ENCODE data around the gene EPHX1.
"Not testable (repeated sequence)": the region's sequence is repeated elsewhere in the genome, so short reads cannot be mapped to it uniquely, and the experiment has no call there.

EPHX1 gene

DNA sequence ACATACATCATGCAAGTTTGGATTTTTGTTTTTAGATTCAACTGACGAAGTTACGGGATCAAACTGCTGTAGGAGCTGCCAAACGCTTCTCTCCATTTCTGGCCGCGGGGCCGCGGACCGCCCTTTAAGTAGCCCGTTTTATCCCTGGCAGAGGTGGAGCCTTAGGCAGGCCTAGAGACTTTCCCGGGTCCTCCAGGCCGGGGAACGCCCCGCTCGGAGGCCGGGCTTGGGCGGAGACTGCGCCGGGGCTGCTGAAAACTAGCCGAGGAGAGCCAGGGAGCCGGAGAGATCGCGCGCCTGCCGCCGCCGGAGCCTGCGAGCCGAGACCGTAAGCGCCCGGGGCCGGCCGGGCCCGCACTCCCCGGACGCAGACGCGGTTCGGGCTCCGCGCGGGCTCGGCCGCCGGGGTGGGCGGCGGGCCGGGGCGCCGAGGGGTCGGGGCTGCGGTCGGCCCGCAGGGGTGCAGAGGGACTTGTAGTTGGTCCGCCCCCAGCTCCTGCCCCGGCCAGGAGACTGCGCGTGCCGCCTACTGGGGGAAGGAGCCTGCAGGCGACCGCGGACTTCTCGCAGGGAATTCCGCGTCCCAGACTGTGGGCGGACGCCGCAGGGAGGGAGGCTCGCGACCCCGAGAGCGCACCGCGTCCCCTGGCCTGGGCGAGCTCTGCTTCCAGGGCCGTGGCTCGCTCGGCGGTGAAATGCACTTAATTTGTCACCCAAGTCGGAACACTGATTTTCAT lies at the start of gene EPHX1:
Gene EPHX1 (plus strand): TSS at position 283 of the 737 bp plus-strand sequence. CDS start 18,606 bp downstream, outside the sequence.
- DNase-seq (ENCODE audit: extremely low read depth in 1 of 2, low read depth in 1 of 2): peak; percentile 60 to 63

DNA sequence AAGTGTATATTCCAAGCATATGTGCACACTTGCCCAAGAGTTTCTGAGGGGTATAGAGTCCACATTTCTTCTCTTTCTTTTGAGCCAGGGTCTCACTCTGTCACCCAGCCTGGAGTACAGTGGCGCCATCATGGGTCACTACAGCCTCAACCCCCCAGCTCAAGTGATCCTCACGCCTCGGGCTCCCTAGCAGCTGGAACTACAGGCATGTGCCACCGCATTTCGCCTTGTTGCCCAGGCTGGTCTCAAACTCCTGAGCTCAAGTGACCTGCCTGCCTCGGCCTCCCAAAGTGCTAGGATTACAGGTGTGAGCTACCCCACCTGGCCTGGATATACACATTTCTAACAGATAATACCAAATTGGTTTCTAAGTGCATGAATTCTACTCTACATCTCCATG lies 49.4 kb upstream of the EPHX1 start:
- no peak for DNase-seq (ENCODE audit: extremely low read depth in 1 of 2, low read depth in 1 of 2)

DNA sequence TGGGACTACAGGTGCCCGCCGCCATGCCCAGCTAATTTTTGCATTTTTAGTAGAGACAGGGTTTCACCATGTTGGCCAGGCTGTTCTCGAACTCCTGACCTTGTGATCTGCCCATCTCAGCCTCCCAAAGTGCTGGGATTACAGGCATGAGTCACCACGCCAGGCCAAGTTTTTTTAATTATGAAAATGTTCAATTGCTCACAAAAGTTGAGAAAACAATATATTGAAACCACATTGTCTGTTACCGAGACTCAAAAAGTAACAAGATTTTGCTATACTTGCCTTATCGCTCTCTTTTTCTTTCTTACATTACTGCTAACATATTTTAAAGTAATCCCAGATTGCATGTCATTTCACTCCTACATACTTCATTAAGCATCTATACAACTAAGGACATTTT lies 48.5 kb upstream of the EPHX1 start:
- DNase-seq (ENCODE audit: extremely low read depth in 1 of 2, low read depth in 1 of 2): not testable (repeated sequence)

DNA sequence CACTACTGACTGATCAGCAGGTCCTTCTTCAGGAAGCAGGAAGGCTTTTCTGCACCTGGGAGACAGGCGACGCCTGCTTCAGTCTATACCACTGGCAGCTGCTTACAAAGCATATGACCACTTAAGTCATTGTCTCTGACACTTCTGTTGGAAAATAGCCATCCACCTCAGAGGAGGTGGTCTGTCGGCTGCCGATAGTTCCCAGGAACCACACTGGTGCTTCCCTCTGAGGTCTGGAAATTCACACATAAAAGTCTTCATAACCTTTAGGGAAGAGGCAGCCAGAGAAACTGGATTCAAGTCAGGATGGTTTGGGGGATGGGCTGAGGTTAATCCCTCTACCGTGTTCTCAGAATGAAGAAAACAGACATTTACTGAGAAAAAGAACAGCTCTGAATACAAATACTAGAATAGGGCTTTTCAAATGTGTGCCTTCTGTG lies 47.9 kb upstream of the EPHX1 start:
- DNase-seq (ENCODE audit: extremely low read depth in 1 of 2, low read depth in 1 of 2): no peak

DNA sequence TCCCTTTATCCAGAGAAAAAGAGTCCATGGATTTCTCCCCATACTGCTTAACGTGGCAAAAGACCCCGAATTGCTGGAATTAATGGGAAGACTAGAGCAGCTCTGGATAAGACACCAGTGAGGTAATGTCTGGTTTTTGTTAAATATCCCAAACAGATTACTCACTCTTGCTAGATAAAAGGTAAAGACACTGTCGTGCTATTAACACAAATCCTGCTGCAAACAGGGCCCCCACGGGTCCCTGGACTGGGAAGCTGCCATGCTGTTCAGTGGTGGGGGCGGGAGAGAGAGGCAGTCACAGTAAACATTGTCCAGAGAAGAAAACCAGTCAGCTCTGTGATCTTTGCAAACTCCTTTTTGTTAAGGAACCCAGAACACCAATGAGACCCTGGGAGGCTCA lies 47.5 kb upstream of the EPHX1 start:
- DNase-seq (ENCODE audit: extremely low read depth in 1 of 2, low read depth in 1 of 2): no peak

DNA sequence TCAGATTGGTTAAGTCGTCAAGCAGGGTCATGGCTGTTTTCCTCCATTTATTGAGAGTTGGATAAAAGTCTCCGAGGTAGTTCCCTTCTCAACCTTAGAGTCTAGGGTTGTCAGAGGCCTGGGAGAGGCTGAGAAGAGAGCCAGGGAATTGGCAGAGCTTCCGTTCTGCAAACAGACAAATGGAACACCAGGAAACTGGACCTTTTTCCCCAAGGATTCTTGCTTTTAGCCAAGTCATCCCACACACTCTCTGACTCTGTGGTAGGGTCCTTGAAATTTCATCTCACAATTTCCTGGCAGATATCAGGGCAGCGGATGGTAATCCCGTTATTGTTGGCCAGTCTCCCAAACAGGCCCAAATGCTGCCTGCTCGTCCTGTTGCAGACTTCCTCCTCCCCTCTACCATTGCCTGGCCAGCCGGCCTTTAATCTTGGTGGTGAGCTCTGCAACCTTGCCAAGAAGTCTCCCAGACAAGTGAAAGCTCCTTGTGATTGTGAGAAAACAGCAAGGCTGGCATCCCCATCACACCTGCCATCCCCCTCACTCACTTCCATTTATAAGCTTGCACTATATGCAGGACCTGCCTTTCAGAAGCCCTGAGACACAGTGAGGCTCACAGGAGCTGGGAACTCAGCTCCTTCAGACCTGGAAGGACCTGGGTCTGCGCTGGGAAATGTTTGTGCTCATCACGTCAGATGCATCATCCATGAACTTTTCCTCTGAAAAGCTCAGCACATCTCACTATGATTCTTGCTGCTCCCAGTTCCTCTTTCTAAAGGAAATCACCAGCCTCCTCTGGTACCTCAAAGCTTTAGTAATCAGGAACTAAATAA lies 46.0 kb upstream of the EPHX1 start:
- no peak for DNase-seq (ENCODE audit: extremely low read depth in 1 of 2, low read depth in 1 of 2)

DNA sequence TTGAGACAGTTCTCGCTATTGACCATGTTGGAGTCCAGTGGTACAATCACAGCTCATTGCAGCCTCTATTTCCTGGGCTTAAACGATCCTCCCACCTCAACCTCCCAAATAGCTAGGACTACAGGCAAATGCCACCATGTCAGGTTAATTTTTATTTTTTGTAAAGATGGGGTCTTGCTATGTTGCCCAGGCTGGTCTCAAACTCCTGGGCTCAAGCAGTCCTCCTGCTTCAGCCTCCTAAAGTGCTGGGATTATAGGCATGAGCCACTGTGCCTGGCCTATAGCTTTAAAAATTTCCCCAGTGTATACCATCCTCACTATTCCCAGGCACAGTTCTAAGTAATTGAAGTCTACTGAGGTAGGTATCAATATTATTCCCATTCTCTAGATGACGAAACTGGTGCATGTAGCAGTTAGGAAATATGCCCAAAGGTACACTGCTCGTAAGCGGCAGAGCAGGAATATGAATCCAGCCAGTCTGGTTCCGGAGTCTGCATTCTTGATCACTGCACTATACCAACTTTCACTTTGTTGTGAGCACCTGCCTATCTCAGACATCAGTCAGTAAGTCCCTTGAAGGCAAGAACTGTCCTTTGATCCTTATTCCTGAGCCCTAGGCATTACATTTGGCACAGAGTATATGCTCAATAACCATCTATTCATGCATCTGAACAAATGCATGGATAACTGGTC lies 43.8 kb upstream of the EPHX1 start:
- DNase-seq (ENCODE audit: extremely low read depth in 1 of 2, low read depth in 1 of 2): no peak

DNA sequence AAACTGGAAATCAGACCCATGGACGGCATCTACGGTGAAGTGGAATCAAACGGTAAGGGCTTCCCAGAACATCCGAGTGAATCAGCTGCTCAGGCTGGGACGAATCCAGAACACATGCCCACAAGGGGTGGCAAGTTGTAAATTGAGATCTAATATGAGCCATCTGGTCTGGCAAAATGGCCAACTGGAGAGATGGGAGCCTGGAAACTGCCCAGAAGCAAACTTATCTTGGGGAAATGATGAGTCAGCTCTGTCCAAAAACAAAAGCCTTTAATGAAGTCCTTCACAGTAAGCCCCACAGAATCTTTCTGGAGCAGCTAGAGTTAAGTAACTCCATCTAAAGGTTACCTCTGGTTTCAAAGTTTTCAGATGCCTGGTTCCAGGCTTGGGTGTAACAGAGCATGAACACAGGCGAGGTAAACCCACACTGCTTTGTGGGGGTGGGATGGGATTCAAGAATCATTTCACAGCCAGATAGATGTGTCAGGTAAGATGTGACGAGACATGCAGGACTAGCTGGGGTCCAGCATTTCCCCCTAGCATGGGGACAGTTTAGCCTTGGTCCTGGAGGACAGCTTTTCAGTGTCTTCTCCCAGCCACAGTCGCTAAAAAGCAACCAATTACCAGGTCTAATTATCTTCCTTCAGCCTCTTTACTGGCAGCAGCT lies 42.8 kb upstream of the EPHX1 start:
- DNase-seq (ENCODE audit: extremely low read depth in 1 of 2, low read depth in 1 of 2): no peak

DNA sequence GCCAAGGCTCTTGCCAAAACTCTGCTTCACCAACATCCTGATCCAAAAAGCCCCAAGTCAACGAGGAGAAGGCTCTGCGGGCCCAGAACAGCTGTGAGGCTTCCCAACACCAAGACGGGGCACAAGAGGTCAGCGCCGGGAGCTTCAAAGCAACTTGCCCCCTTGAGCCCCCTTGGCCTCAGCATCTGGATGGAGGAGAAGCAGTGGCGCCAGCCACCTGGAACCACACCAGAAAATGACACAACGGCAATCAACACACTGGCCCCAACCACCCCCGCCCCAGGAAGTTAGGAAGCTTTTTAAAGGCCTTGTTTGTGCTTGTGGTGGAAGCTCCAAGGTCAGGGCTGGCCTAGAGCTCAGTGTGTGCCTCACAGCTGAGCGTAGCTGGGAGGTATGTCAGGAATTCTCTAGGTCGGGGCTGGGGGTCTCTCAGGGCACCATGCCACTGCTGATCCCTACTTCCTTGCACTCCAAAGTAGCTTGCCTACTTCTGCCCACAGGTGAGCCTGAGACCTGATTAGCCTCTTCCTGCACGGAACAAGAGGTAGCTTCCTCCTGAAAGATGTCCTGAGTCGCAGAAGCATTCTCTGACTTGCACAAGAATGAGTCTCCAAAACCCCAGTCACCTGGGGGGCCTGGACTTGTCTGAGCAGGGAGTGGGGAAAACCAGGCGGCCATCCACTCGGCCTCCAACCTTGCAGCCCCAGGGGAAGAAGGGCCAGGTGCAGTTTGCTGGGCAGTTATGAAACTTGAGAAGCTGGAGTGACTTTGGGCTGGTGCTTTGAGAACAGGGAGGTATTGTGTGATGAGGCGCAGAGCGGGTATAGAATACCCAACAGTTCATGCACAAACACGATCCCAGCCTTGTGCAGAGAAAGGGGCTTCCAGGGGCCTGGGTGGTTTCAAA lies 42.0 kb upstream of the EPHX1 start:
- no peak for DNase-seq (ENCODE audit: extremely low read depth in 1 of 2, low read depth in 1 of 2)

DNA sequence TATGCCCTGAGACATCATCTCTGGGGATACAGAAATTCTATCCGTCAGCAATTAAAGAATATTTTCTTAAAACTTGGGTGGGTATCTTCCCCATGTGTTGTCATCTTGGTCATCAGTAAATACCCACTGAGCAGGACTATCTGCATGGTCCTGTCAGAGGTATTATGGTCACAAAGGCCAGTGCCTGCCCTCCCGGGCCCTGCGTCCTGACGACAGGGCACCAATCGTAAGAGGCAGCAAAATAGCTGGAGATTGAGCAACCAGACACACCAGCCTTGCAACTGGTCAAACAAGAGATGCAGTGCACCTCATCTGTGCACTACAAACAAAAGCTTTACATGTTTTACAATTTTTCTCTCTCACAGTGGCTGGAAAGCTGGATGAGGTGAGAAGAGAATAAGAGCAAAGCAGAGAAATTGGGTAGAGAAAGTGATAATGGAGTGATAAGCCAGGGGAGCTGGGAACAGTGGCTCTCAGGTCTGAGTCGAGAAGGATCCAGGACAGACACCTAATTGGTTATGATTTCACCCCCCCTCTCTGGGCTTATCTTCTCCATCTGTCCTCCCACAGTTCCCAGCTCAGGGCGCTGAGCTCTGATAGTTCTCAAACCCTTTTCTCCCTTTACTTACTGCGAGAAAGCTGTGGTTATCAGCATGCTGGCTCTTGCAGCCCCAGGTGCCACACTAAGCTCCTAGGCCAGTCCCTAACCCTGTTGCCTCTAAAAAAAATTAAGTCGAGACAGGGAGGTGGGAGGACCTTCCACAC lies 41.1 kb upstream of the EPHX1 start:
- DNase-seq (ENCODE audit: extremely low read depth in 1 of 2, low read depth in 1 of 2): no peak

DNA sequence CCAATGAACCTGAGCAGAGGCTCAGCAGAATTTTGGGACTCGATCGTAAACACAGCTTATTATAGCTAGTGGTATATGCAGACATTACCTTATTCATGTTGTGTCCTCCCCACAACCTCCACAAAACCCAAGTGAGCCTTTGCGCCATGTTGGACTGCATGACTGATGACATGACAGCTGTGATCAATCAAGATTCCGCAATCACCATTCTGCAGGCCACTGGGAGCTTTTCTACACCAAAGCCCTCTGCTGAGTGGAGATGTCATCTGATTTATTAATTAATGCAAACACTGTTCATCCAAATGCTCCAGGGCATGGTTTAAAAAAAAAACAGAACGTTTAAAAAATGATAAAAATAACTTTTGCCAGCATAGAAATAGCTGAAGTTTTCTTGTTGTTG lies 40.2 kb upstream of the EPHX1 start:
- no peak for DNase-seq (ENCODE audit: extremely low read depth in 1 of 2, low read depth in 1 of 2)

DNA sequence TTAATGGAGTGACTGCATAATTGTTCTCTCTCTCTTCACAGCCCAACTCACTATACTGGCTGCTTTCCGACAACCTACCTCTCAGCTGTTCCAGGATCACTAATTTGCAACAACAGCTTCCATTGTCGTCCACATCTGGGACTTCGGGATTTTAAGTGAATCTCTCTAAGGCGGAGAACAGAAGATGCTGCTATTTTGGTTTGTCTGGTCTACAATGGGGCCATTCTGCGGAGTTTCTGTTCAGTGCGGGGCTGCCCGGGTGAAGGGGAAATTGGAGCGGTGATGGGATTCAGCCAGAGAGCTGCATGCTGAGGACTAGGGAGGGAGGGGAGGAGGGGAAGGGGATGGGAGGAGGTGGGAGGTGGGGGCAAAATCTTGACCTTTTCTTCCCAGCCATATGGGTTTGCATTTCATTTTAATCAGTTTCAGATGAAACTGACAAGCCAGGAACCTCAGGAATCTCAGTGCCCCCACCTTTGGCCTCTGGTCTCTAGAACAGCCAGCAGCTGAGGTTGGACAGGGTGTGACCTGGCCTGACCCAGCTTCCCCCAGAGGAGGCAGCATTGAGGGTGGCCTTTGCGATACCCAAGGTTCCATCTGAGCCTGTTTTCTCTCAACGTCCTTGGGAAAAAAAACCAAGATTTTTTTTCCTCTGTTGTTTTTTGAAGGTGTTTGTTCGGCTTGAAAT lies 39.2 kb upstream of the EPHX1 start:
- DNase-seq (ENCODE audit: extremely low read depth in 1 of 2, low read depth in 1 of 2): no peak

DNA sequence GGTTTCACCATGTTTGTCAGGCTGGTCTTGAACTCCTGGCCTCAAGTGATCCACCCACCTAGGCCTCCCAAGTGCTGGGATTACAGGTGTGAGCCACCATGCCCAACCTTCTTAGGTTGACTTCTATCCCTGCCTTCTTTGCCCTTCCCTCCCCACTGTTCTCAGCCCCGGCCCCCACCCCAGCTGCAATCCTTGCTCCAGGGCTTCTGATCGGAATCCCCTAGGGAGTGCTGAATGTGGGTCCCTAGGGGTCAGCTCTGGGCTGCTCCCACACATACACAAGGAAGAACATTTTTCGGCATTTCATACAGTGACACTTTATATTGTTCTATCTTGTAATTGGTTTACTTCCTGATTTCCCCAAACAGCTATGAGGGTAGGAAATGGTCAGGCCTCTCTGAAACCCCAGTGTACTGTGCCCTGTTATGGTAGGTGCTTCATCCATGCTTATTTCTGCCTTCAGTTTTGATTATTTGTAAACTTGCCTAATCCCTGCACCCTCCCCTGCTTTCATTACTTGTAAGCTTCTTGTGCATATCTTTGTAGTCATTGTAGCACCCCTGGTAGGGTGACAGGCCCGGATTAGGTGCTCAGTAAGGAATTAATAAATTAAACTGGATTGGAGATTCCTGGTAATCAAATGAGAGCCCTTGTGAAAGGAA lies 38.1 kb upstream of the EPHX1 start:
- DNase-seq (ENCODE audit: extremely low read depth in 1 of 2, low read depth in 1 of 2): no peak

DNA sequence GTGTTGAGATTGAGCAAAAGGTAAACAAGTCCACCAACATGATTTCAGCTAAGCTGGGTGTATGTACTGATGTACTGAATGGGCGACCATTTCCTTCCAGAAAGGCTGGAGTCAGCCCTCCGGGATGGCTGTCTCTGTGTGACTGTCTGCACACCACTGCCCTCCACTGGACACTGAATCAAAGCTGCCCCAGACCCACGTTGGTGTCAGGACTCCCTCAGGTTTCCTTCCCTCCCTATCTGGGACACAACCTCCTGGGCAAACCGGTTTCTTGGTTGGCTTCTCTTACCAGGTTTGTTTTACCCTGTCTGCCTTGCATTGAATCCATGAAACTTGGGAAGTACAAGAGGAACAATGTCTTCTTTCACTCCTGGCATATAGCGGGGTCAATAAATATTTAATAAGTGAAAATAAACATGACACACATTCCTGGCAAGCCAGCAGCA lies 37.6 kb upstream of the EPHX1 start:
- DNase-seq (ENCODE audit: extremely low read depth in 1 of 2, low read depth in 1 of 2): no peak

DNA sequence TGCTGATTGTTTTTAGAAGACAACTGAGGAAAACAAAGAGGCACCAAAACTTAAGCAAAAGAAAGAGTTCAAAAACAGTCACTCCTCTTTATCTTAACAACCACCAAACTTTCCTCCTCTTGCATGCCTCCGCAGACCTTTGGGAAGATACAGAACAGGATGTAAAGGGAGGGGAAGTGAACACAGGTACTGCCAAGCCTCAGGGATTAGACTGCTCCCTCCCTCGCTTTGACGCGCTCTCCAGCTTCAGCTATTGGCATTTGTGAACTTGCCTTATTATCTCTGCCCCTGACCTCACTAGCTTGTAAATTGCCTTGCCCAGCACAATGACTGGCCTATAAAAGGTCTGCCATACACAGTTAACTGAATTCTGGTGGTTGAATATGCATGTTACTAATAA lies 37.1 kb upstream of the EPHX1 start:
- DNase-seq (ENCODE audit: extremely low read depth in 1 of 2, low read depth in 1 of 2): no peak

DNA sequence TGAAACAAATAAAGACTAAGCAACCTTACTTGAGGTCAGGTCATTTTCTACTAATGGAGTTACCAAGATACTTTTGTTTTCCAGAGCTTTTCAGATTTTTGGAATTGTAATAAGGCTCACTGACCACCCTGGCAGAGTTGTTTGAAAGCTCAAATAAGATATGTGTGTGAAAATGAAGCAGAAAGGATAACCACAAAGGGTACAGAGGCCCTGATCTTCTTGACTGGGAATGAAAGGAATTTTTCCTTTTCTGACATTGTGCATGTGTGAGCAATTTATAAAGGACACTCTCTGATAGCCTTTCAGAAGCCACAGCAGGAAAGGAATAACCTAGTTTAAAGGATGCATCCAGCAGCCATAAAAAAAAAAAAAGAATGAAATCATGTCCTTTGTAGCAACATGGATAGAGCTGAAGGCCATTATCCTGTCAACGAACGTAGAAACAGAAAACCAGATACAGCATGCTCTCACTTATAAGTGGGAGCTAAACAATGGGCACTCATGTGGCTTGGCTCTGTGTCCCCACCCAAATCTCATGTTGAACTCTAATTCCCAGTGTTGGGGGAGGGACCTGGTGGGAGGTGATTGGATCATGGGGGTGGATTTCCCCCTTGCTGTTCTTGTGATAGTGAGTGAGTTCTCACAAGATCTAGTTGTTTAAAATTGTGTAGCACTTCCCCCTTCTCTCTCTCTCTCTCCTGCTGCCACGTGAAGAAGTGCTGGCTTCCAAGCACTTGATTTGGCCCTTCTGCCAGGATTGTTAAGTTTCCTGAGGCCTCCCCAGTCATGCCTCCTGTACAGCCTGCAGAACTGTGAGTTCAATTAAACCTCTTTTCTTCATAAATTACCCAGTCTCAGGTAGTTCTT lies 35.4 kb upstream of the EPHX1 start:
- DNase-seq (ENCODE audit: extremely low read depth in 1 of 2, low read depth in 1 of 2): no peak

DNA sequence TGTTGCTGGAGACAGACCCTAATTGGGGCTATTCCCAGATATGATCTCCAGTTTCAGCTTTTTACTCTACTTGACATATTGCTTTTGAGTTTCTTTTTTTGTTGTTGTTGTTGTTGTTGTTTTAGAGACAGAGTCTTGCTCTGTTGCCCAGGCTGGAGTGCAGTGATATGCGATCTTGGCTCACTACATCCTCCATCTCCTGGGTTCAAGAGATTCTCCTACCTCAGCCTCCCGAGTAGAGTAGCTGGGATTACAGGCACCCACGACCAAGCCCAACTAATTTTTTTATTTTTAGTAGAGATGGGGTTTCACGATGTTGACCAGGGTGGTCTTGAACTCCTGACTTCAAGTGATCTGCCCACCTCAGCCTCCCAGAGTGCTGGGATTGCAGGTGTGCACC lies 33.6 kb upstream of the EPHX1 start:
- no peak for DNase-seq (ENCODE audit: extremely low read depth in 1 of 2, low read depth in 1 of 2)

Data from stimulated activated CD8-positive, alpha-beta memory T cell treated with anti-CD3 and anti-CD28 coated beads, Interleukin-7, amount 100 ng/mL, for 48 hours (primary cell).